Peyer's patch (tissue), 4 donors: ENCODE measurements around the gene BAG3. TPM values are rescaled to one million over a fixed set of nuclear protein-coding genes. Genes with fewer than 3 reads are reported as not detected.
A peak's percentile ranks its signal among the peaks of the same experiment; 100 is the strongest.

Source experiments
- DNase-seq, 3 donors: peaks; one replicate each; pipeline ENCODE4 v3.0.0-alpha.2; 2017 to 2019
- H3K27ac ChIP-seq, 4 donors: fragments of 200-600 bp; sonication (generic); one replicate each; pipeline ENCODE4 v1.5.1; 2016 to 2019
- H3K27me3 ChIP-seq, 2 donors: fragments of 200-600 bp; sonication (generic); one replicate each; pipeline ENCODE4 v1.5.1; 2019
- H3K36me3 ChIP-seq, 3 donors: fragments of 200-600 bp; sonication (generic); one replicate each; pipeline ENCODE4 v1.5.1; 2016 to 2019
- H3K4me1 ChIP-seq, 4 donors: fragments of 200-600 bp; sonication (generic); one replicate each; pipeline ENCODE4 v1.5.1; 2016 to 2019
- H3K4me3 ChIP-seq, 4 donors: fragments of 200-600 bp; sonication (generic); 1 replicate in 3 of 4; 2 replicates in 1 of 4; pipeline ENCODE4 v1.5.1; 2016 to 2019; ENCODE audit warnings: mild to moderate bottlenecking in 1 of 4
- H3K9me3 ChIP-seq, 4 donors: fragments of 200-600 bp; sonication (generic); one replicate each; pipeline ENCODE4 v1.5.1; 2016 to 2019; ENCODE audit warnings: mild to moderate bottlenecking in 1 of 4
- CTCF ChIP-seq, 6 experiments: fragments of 450-650 bp in 4 of 6; fragments of 200-600 bp in 2 of 6; sonication (generic) in 1 of 6; IDR thresholded peaks; one replicate each; pipeline ENCODE4 v1.5.1; 2017 to 2019; ENCODE audit warnings: antibody characterized with exemption in 6 of 6, mild to moderate bottlenecking in 3 of 6, moderate library complexity in 1 of 6
- POLR2A ChIP-seq, 2 donors: fragments of 450-650 bp; IDR thresholded peaks; one replicate each; pipeline ENCODE4 v1.5.1; 2017; ENCODE audit warnings: antibody characterized with exemption in 2 of 2, mild to moderate bottlenecking in 2 of 2, moderate library complexity in 2 of 2
- total RNA-seq, 4 donors: library from RNA; depleted of rRNA; stranded (reverse); fragments of >200 nt; gene quantifications; one replicate each; pipeline ENCODE4 v1.1.0, GENCODE V29; 2016

Gene BAG3
- 10 to 100 TPM; 14.9 to 26.4 (median 19.8) TPM for total RNA-seq

GRCh38 chr10:119650692-119651513, at the start of gene BAG3:
TSS of gene BAG3 (plus strand) at chr10:119651380. CDS start at chr10:119651676, 296 bp downstream.
- Histone ChIP-seq H3K9me3 (no peaks in the 10 kb centered on the region), H3K4me3 (peak within 1 kb of the TSS; percentile 83 to 97 (median 90)), H3K27ac (peak within 1 kb of the TSS; percentile 90 to 98 (median 94)), H3K36me3 (no peaks in the 10 kb centered on the region), H3K27me3 (no peaks in the 10 kb centered on the region), H3K4me1 (peaks cover 3 to 27% (median 6%) of the 10 kb centered on the region in 4 donors)
- TF ChIP-seq POLR2A (IDR thresholded peaks at IDR 0.05) (peak; percentile 63 to 83), CTCF (IDR thresholded peaks at IDR 0.05) (no peak)
- peak; percentile 88 to 95 (median 92) for DNase-seq

GRCh38 chr10:119602241-119603095, 48.7 kb upstream of the BAG3 start:
- H3K27me3 ChIP-seq, result no peaks in the 10 kb centered on the region
- H3K4me1 ChIP-seq, result peaks cover 0 to 3% (median 0%) of the 10 kb centered on the region in 4 donors
- TF ChIP-seq CTCF (IDR thresholded peaks at IDR 0.05), result peak in 4 of 6 experiments; percentile 9 to 34 (median 24)
- no peak for TF ChIP-seq POLR2A (IDR thresholded peaks at IDR 0.05)
- H3K4me3 ChIP-seq, result no peak overlapping the region
- DNase-seq, result peak in 1 of 3 donors; percentile 55
- no peak overlapping the region for H3K27ac ChIP-seq
- no peaks in the 10 kb centered on the region for H3K9me3 ChIP-seq
- no peaks in the 10 kb centered on the region for H3K36me3 ChIP-seq

- H3K36me3 ChIP-seq, result no peaks in the 10 kb centered on the region
These were observed 46.7 kb upstream of the BAG3 start for GRCh38 chr10:119604468-119604867.

GRCh38 chr10:119608316-119609155, 42.6 kb upstream of the BAG3 start:
- H3K27ac ChIP-seq, result no peak overlapping the region
- H3K27me3 ChIP-seq, result no peaks in the 10 kb centered on the region
- no peaks in the 10 kb centered on the region for H3K4me1 ChIP-seq
- H3K36me3 ChIP-seq, result no peaks in the 10 kb centered on the region
- H3K9me3 ChIP-seq, result no peaks in the 10 kb centered on the region
- no peak overlapping the region for H3K4me3 ChIP-seq
- DNase-seq, result peak; percentile 31 to 73 (median 55)
- TF ChIP-seq CTCF (IDR thresholded peaks at IDR 0.05) (peak in 4 of 6 experiments; percentile 48 to 66 (median 56)), POLR2A (IDR thresholded peaks at IDR 0.05) (no peak)

More at GRCh38 chr10:119604468-119604867, 46.7 kb upstream of the BAG3 start:
- DNase-seq, result no peak
- Histone ChIP-seq H3K4me1 (no peaks in the 10 kb centered on the region), H3K27ac (no peak overlapping the region), H3K4me3 (no peak overlapping the region), H3K27me3 (no peaks in the 10 kb centered on the region), H3K9me3 (no peaks in the 10 kb centered on the region)
- TF ChIP-seq CTCF (IDR thresholded peaks at IDR 0.05) (no peak), POLR2A (IDR thresholded peaks at IDR 0.05) (no peak)

- no peaks in the 10 kb centered on the region for H3K4me1 ChIP-seq
- H3K27me3 ChIP-seq, result no peaks in the 10 kb centered on the region
- no peaks in the 10 kb centered on the region for H3K36me3 ChIP-seq
- no peaks in the 10 kb centered on the region for H3K9me3 ChIP-seq
- H3K4me3 ChIP-seq, result no peak overlapping the region
- no peak overlapping the region for H3K27ac ChIP-seq
- DNase-seq, result no peak
- TF ChIP-seq CTCF (IDR thresholded peaks at IDR 0.05) (no peak), POLR2A (IDR thresholded peaks at IDR 0.05) (no peak)
These were observed 41.7 kb upstream of the BAG3 start for GRCh38 chr10:119609516-119609915.
